Loucy (cell line): ENCODE results near the gene PDZD8.

ENCODE experiments used
- H2AFZ ChIP-seq: fragments of 200-600 bp; sonication (generic); 2 replicates; pipeline ENCODE4 v1.6.0; 2016; ENCODE audit warnings: antibody characterized with exemption, mild to moderate bottlenecking, low read length, moderate library complexity
- H3F3A ChIP-seq: fragments of 200-600 bp; 2 replicates; pipeline ENCODE4 v1.6.0; 2016; ENCODE audit warnings: antibody characterized with exemption, low read depth, mild to moderate bottlenecking
- H3K27me3 ChIP-seq: fragments of 200-600 bp; sonication (generic); 2 replicates; pipeline ENCODE4 v1.6.1; 2014; ENCODE audit warnings: low read length, mild to moderate bottlenecking; ENCODE audit not compliant: insufficient read depth, poor library complexity, severe bottlenecking
- H3K36me3 ChIP-seq: fragments of 200-600 bp; sonication (generic); 2 replicates; pipeline ENCODE4 v1.6.1; 2016; ENCODE audit warnings: low read length; ENCODE audit not compliant: insufficient read depth
- H3K4me1 ChIP-seq: fragments of 200-600 bp; sonication (generic); 2 replicates; pipeline ENCODE4 v1.5.1; 2014; ENCODE audit warnings: low read length, mild to moderate bottlenecking; ENCODE audit not compliant: insufficient read depth, poor library complexity, severe bottlenecking
- H3K4me2 ChIP-seq: fragments of 200-600 bp; sonication (generic); 2 replicates; pipeline ENCODE4 v1.6.0; 2014; ENCODE audit warnings: antibody characterized with exemption, low read length, low read depth, mild to moderate bottlenecking; ENCODE audit not compliant: poor library complexity, severe bottlenecking
- H3K4me3 ChIP-seq: fragments of 200-600 bp; sonication (generic); 2 replicates; pipeline ENCODE4 v1.5.1; 2014; ENCODE audit warnings: low read length, mild to moderate bottlenecking, mixed read lengths; ENCODE audit not compliant: poor library complexity, severe bottlenecking
- H3K79me2 ChIP-seq: fragments of 200-600 bp; sonication (generic); 2 replicates; pipeline ENCODE4 v1.6.1; 2014; ENCODE audit warnings: low read length; ENCODE audit not compliant: insufficient read depth
- H3K9ac ChIP-seq: fragments of 200-600 bp; sonication (generic); 2 replicates; pipeline ENCODE4 v1.6.0; 2014; ENCODE audit warnings: mild to moderate bottlenecking, low read depth, low read length, moderate library complexity; ENCODE audit not compliant: poor library complexity, severe bottlenecking
- H3K9me2 ChIP-seq: fragments of 200-600 bp; sonication (generic); replicated peaks from 2 replicates; pipeline ENCODE4 v1.6.1; 2016; ENCODE audit warnings: low read depth, low read length, mixed read lengths
- H3K9me3 ChIP-seq: fragments of 200-600 bp; sonication (generic); 2 replicates; pipeline ENCODE4 v1.6.1; 2014; ENCODE audit warnings: mild to moderate bottlenecking, antibody characterized with exemption, low read length, low read depth; ENCODE audit not compliant: insufficient read depth
- H4K20me1 ChIP-seq: fragments of 200-600 bp; sonication (generic); 2 replicates; pipeline ENCODE4 v1.6.0; 2014; ENCODE audit warnings: antibody characterized with exemption, low read length, mild to moderate bottlenecking; ENCODE audit not compliant: insufficient read depth, poor library complexity, severe bottlenecking
- CTCF ChIP-seq: fragments of 200-600 bp; sonication (generic); conservative IDR thresholded peaks from 2 replicates; pipeline ENCODE4 v1.5.1; 2014; ENCODE audit warnings: mild to moderate bottlenecking, antibody characterized with exemption, low read length
- EZH2phosphoT487 ChIP-seq: fragments of 200-600 bp; IDR thresholded peaks from 2 replicates; pipeline ENCODE4 v1.6.1; 2018; ENCODE audit warnings: antibody characterized with exemption, mild to moderate bottlenecking, moderate library complexity, borderline replicate concordance

The PDZD8 gene

GRCh38 chr10:117364110-117364960, 10.9 kb downstream of the PDZD8 start:
- Histone ChIP-seq H3K27me3 (peaks cover under 1% of the 10 kb centered on the region), H3K4me1 (peaks cover 82% of the 10 kb centered on the region), H3K4me3 (peak overlapping the region; percentile 95), H3K9ac (peak overlapping the region; percentile 98), H3K36me3 (peaks cover 84% of the 10 kb centered on the region), H2AFZ (no peak overlapping the region), H3F3A (peaks cover 28% of the 10 kb centered on the region; the same call in 1 of the 2 replicates), H3K4me2 (peak overlapping the region; percentile 91), H3K79me2 (peaks cover 100% of the 10 kb centered on the region), H4K20me1 (peaks cover 98% of the 10 kb centered on the region), H3K9me2 (no peaks in the 10 kb centered on the region), H3K9me3 (no peaks in the 10 kb centered on the region)
- TF ChIP-seq EZH2phosphoT487 (no peak), CTCF (no peak)

GRCh38 chr10:117363028-117363427, 12.2 kb downstream of the PDZD8 start:
- TF ChIP-seq CTCF (no peak), EZH2phosphoT487 (no peak)
- peak overlapping the region; percentile 95 for H3K4me3 ChIP-seq

GRCh38 chr10:117362313-117362712, 12.9 kb downstream of the PDZD8 start:
- peak overlapping the region; percentile 91 for H3K4me2 ChIP-seq

More at GRCh38 chr10:117363028-117363427, 12.2 kb downstream of the PDZD8 start:
- H3K4me2 ChIP-seq = peak overlapping the region; percentile 91
- no peaks in the 10 kb centered on the region for H3K9me3 ChIP-seq
- no peaks in the 10 kb centered on the region for H3K27me3 ChIP-seq
- peaks cover 100% of the 10 kb centered on the region for H3K79me2 ChIP-seq
- no peak overlapping the region for H2AFZ ChIP-seq
- H3F3A ChIP-seq = peaks cover 28% of the 10 kb centered on the region
- peak overlapping the region; percentile 98 for H3K9ac ChIP-seq
- peaks cover 88% of the 10 kb centered on the region for H3K36me3 ChIP-seq
- peaks cover 99% of the 10 kb centered on the region for H4K20me1 ChIP-seq
- H3K9me2 ChIP-seq = no peaks in the 10 kb centered on the region
- H3K4me1 ChIP-seq = peaks cover 89% of the 10 kb centered on the region

More at GRCh38 chr10:117362313-117362712, 12.9 kb downstream of the PDZD8 start:
- H3K27me3 ChIP-seq = no peaks in the 10 kb centered on the region
- H3F3A ChIP-seq = peaks cover 28% of the 10 kb centered on the region
- H4K20me1 ChIP-seq = peaks cover 99% of the 10 kb centered on the region
- H3K9me3 ChIP-seq = no peaks in the 10 kb centered on the region
- peaks cover 84% of the 10 kb centered on the region for H3K36me3 ChIP-seq
- TF ChIP-seq EZH2phosphoT487 (no peak), CTCF (no peak)
- no peaks in the 10 kb centered on the region for H3K9me2 ChIP-seq
- peaks cover 89% of the 10 kb centered on the region for H3K4me1 ChIP-seq
- H3K4me3 ChIP-seq = peak overlapping the region; percentile 95
- no peak overlapping the region for H2AFZ ChIP-seq
- H3K9ac ChIP-seq = peak overlapping the region; percentile 98
- H3K79me2 ChIP-seq = peaks cover 100% of the 10 kb centered on the region
